HepG2 (cell line): ENCODE measurements around the gene PLCB1. TPM values are rescaled to one million over a fixed set of nuclear protein-coding genes. Genes with fewer than 3 reads are reported as not detected.

Experiments used
- ATAC-seq: fragments of 200-7000 bp; cut with Tn5 transposase; 3 replicates; pipeline ENCODE4 v1.9.1; 2020; ENCODE audit warnings: mild to moderate bottlenecking, moderate library complexity
- BruUV-seq: library from RNA; stranded (reverse); fragments of 400-500 nt; replicated peaks from 2 replicates; lab custom pipeline; 2021; lab: Mats Ljungman, UMichigan
- CTCF ChIA-PET: fragments of 300-600 bp; formaldehyde crosslinking; extraction: SDS; loops from one replicate; lab custom pipeline; 2021; ENCODE audit warnings: low total read pairs, inconsistent platforms, low intra/inter-chr PET ratio; lab: Yijun Ruan, JAX
- POLR2A ChIA-PET: fragments of 350-600 bp; sonication (Branson Sonifier 250); formaldehyde crosslinking; loops from one replicate; lab custom pipeline; 2020; ENCODE audit warnings: antibody characterized with exemption, inconsistent platforms; lab: Yijun Ruan, JAX
- DNase-seq: peaks from one replicate; pipeline ENCODE4 v3.0.0-alpha.2; 2015; ENCODE audit warnings: low spot score
- FAIRE-seq: peaks from 3 replicates; lab custom pipeline; 2011; peaks lifted over from hg19 to GRCh38; lab: Jason Lieb, UNC
- H2AFZ ChIP-seq: one replicate; pipeline ENCODE4 v1.6.1; 2011; ENCODE audit warnings: low read length, inconsistent platforms
- H3K27ac ChIP-seq: fragments of 300-600 bp; 3 replicates; pipeline ENCODE4 v1.8.0; 2011; ENCODE audit warnings: mixed run types, mild to moderate bottlenecking, mixed read lengths, low read length, inconsistent platforms; ENCODE audit not compliant: insufficient read depth; ENCODE audit errors: extremely low read length
- H3K27me3 ChIP-seq, 2 experiments: fragments of 200-600 bp in 1 of 2; 2 replicates in 1 of 2; 3 replicates in 1 of 2; pipeline versions ENCODE4 v1.6.0 to v1.8.0; 2011; ENCODE audit warnings: low read length in 2 of 2, mild to moderate bottlenecking in 2 of 2, moderate library complexity in 2 of 2, inconsistent platforms in 1 of 2; ENCODE audit not compliant: insufficient read depth in 2 of 2, control insufficient read depth in 1 of 2
- H3K36me3 ChIP-seq, 2 experiments: fragments of 200-600 bp in 1 of 2; replicated peaks in 1 of 2; 2 replicates in 1 of 2; 3 replicates in 1 of 2; pipeline versions ENCODE4 v1.5.1 to v1.8.0; 2011; ENCODE audit warnings: low read length in 2 of 2, inconsistent platforms in 1 of 2; ENCODE audit not compliant: insufficient read depth in 2 of 2, control insufficient read depth in 1 of 2
- H3K4me1 ChIP-seq: 2 replicates; pipeline ENCODE4 v1.5.1; 2012; ENCODE audit warnings: low read length, inconsistent platforms; ENCODE audit not compliant: insufficient read depth
- H3K4me2 ChIP-seq: 2 replicates; pipeline ENCODE4 v1.6.0; 2011; ENCODE audit warnings: low read depth, low read length, inconsistent platforms
- H3K4me3 ChIP-seq, 3 experiments: fragments of 200-600 bp in 1 of 3; sonication (generic), shearing (Covaris generic) in 1 of 3; replicated peaks in 1 of 3; 2 replicates each; pipeline ENCODE4 v1.5.1; 2011 to 2016; ENCODE audit warnings: low read length in 3 of 3, inconsistent platforms in 2 of 3, low read depth in 2 of 3, mild to moderate bottlenecking in 2 of 3, control low read depth in 1 of 3, mixed read lengths in 1 of 3; ENCODE audit not compliant: insufficient read depth in 1 of 3
- H3K79me2 ChIP-seq: one replicate; pipeline ENCODE4 v1.6.1; 2011; ENCODE audit warnings: low read length, inconsistent platforms; ENCODE audit not compliant: insufficient read depth
- H3K9ac ChIP-seq: 2 replicates; pipeline ENCODE4 v1.6.0; 2011; ENCODE audit warnings: mild to moderate bottlenecking, low read depth, low read length, inconsistent platforms; ENCODE audit not compliant: insufficient read depth
- H3K9me3 ChIP-seq: 2 replicates; pipeline ENCODE4 v1.5.1; 2012; ENCODE audit warnings: mild to moderate bottlenecking, low read length
- H4K20me1 ChIP-seq: 2 replicates; pipeline ENCODE4 v1.6.0; 2011; ENCODE audit warnings: inconsistent platforms, mild to moderate bottlenecking, low read length, moderate library complexity; ENCODE audit not compliant: insufficient read depth
- MAFF ChIP-seq: IDR thresholded peaks from 2 replicates; pipeline ENCODE4 v1.6.1; 2011; ENCODE audit warnings: low read depth, low read length, improper control_type of control experiment
- MAFG ChIP-seq: sonication (generic); formaldehyde crosslinking; IDR thresholded peaks from 2 replicates; pipeline ENCODE4 v1.5.1; 2020; ENCODE audit warnings: mild to moderate bottlenecking, missing genetic modification reagents
- MAFK ChIP-seq, 2 experiments: IDR thresholded peaks in 1 of 2; conservative IDR thresholded peaks in 1 of 2; 2 replicates each; pipeline ENCODE4 v1.6.1; 2011; ENCODE audit warnings: improper control_type of control experiment in 2 of 2, low read length in 2 of 2
- NFE2 ChIP-seq: sonication (generic); formaldehyde crosslinking; IDR thresholded peaks from 2 replicates; pipeline ENCODE4 v1.4.0; 2020; ENCODE audit warnings: missing genetic modification reagents
- NFE2L2 ChIP-seq: fragments of 150-350 bp; IDR thresholded peaks from 2 replicates; pipeline ENCODE4 v1.6.1; 2014; ENCODE audit warnings: low read length
- ZC3H4 ChIP-seq: sonication (generic); formaldehyde crosslinking; IDR thresholded peaks from 2 replicates; pipeline ENCODE4 v1.4.0; 2020; ENCODE audit warnings: missing genetic modification reagents, borderline replicate concordance
- ZNF660 ChIP-seq: sonication (generic); formaldehyde crosslinking; IDR thresholded peaks from 2 replicates; pipeline ENCODE4 v1.5.1; 2020; ENCODE audit warnings: mild to moderate bottlenecking, low read depth, missing genetic modification reagents, borderline replicate concordance
- WGBS: methylation state at CpG from one replicate; pipeline ENCODE4 v1.1.6; 2017; ENCODE audit warnings: low lambda C conversion rate; 5-methylcytosine and 5-hydroxymethylcytosine counted together
- in situ Hi-C: cut with HindIII; loops from 2 replicates; pipeline ENCODE4 v1.10.0; 2017; ENCODE audit warnings: low pct_unique_long_range_greater_than_20kb; ENCODE audit not compliant: extremely low pct_ligation_motif_present
- intact Hi-C: fragments of 100-400 bp; cut with micrococcal nuclease; formaldehyde crosslinking; loops from one replicate; pipeline ENCODE4 v1.10.0; 2022; ENCODE audit not compliant: unreplicated experiment
- polyA plus RNA-seq, 8 experiments: library from polyadenylated mRNA; depleted of rRNA in 3 of 8; stranded (reverse) in 7 of 8; unstranded in 1 of 8; fragments of >200 nt; fragmentation: Illumina TruSeq in 4 of 8; extraction: Trizol in 4 of 8; gene quantifications; 2 replicates each; pipeline versions ENCODE4 v1.2.1 to v1.2.3, GENCODE V29; 2011 to 2016; ENCODE audit warnings: low read depth in 4 of 8, missing spikeins in 1 of 8, mixed read lengths in 1 of 8; ENCODE audit not compliant: insufficient read depth in 1 of 8
- total RNA-seq, 5 experiments: library from RNA; depleted of rRNA; stranded (reverse); fragments of >200 nt; fragmentation: Illumina TruSeq; extraction: Trizol; gene quantifications; 2 replicates each; pipeline ENCODE4 v1.2.3, GENCODE V29; 2016; ENCODE audit warnings: low read depth in 1 of 5
- TF ChIP-seq, protein P1 (sequence below): sonication (generic); formaldehyde crosslinking; IDR thresholded peaks from 2 replicates; pipeline ENCODE4 v1.9.0; 2022; ENCODE audit warnings: missing genetic modification reagents, mild to moderate bottlenecking, borderline replicate concordance

The PLCB1 gene
- total and polyA plus RNA-seq, 2 of the 13 experiments (the other 11 are each of a cell fraction or from before 2014, with no cell fraction given) = 42.4 to 55.9 TPM

GRCh38 chr20:8870652-8871051 lies 738.6 kb downstream of the PLCB1 start:
- Histone ChIP-seq H3K4me2 (no peak overlapping the region), H3K27ac (no peak overlapping the region), H3K4me1 (peaks cover 11% of the 10 kb centered on the region), H3K27me3 (no peaks in the 10 kb centered on the region), H2AFZ (no peak overlapping the region), H3K9me3 (no peaks in the 10 kb centered on the region), H3K4me3 (no peak overlapping the region), H4K20me1 (no peaks in the 10 kb centered on the region), H3K79me2 (no peaks in the 10 kb centered on the region), H3K9ac (no peak overlapping the region), H3K36me3 (no peaks in the 10 kb centered on the region)
- in situ Hi-C loops (no loop called here), intact Hi-C loops (no loop called here)
- DNase-seq (no peak), ATAC-seq (no peak), FAIRE-seq (no peak)
- no TSS peak for BruUV-seq
- CTCF ChIA-PET = no interaction called here
- TF ChIP-seq ZNF660 (CRISPR knock-in tag) = no peak
- TF ChIP-seq, protein P1, sequence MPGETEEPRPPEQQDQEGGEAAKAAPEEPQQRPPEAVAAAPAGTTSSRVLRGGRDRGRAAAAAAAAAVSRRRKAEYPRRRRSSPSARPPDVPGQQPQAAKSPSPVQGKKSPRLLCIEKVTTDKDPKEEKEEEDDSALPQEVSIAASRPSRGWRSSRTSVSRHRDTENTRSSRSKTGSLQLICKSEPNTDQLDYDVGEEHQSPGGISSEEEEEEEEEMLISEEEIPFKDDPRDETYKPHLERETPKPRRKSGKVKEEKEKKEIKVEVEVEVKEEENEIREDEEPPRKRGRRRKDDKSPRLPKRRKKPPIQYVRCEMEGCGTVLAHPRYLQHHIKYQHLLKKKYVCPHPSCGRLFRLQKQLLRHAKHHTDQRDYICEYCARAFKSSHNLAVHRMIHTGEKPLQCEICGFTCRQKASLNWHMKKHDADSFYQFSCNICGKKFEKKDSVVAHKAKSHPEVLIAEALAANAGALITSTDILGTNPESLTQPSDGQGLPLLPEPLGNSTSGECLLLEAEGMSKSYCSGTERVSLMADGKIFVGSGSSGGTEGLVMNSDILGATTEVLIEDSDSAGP = no peak
- 88% methylated on average over 1 of the region's 1 CpG for WGBS
- POLR2A ChIA-PET = no interaction called here

- Histone ChIP-seq H3K9ac (no peak overlapping the region), H3K79me2 (no peaks in the 10 kb centered on the region), H2AFZ (no peak overlapping the region), H3K27me3 (no peaks in the 10 kb centered on the region), H3K9me3 (no peaks in the 10 kb centered on the region), H3K27ac (no peak overlapping the region), H3K4me1 (peaks cover 11% of the 10 kb centered on the region), H3K4me2 (no peak overlapping the region), H3K36me3 (no peaks in the 10 kb centered on the region), H3K4me3 (no peak overlapping the region), H4K20me1 (no peaks in the 10 kb centered on the region)
- POLR2A ChIA-PET = no interaction called here
- TF ChIP-seq NFE2 (CRISPR knock-in tag) = 0 out of 2 replicates have a peak, but pooled peaks have one; percentile 53
- TF ChIP-seq ZC3H4 (CRISPR knock-in tag) = no peak
- TF ChIP-seq MAFG = peak; percentile 16; the same call in 1 of the 2 replicates
- peak; percentile 99 for TF ChIP-seq MAFF
- TF ChIP-seq MAFK (conservative IDR thresholded peaks at IDR 0.05 in 1 of 2, IDR thresholded peaks at IDR 0.05 in 1 of 2; ENCODE audit: low read length in 2 of 2) = peak; percentile 99 to 100
- peak; percentile 99 for TF ChIP-seq NFE2L2
- no peak for FAIRE-seq
- no peak for ATAC-seq
- CTCF ChIA-PET = no interaction called here
- in situ Hi-C loops (no loop called here), intact Hi-C loops (no loop called here)
- DNase-seq = no peak
- BruUV-seq = no TSS peak
- WGBS = 99% methylated on average over 1 of the region's 1 CpG
Observed at GRCh38 chr20:8874437-8874836, 742.4 kb downstream of the PLCB1 start.
